GM12801 (cell line): ENCODE results near the gene IFI27L2.

Experiments used
- TF ChIP-seq, protein P1 (sequence below): IDR thresholded peaks from one replicate; pipeline ENCODE4 v1.5.1; 2011; ENCODE audit warnings: control low read depth; ENCODE audit not compliant: insufficient read length; ENCODE audit errors: extremely low read depth

Gene IFI27L2

DNA sequence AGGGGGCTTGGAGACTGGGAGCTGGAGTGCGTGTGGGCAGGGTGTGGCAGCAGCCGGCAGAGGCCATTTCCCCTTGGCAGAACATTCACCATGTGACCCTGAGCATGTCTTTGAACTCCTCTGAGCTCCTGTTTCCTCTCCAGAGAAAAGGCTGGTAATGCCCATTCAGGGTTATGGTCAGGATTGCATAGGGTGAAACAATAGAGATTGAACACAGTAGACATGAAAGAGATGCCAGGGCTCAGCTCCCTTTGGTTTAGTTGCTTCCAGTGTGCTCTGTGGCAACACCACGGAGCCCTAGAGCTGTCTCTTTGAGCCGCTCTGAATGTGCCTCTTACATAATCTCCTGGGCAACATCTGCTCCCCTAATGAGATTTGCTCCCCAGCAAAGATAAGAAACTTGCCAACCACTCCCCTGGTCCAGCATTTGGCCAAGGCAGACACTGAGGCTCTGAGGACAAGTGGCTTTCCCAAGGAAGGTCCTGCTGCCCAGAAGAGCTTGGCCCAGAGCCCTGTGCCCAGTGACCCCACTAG, 14.3 kb downstream of the IFI27L2 start:
- TF ChIP-seq, protein P1, sequence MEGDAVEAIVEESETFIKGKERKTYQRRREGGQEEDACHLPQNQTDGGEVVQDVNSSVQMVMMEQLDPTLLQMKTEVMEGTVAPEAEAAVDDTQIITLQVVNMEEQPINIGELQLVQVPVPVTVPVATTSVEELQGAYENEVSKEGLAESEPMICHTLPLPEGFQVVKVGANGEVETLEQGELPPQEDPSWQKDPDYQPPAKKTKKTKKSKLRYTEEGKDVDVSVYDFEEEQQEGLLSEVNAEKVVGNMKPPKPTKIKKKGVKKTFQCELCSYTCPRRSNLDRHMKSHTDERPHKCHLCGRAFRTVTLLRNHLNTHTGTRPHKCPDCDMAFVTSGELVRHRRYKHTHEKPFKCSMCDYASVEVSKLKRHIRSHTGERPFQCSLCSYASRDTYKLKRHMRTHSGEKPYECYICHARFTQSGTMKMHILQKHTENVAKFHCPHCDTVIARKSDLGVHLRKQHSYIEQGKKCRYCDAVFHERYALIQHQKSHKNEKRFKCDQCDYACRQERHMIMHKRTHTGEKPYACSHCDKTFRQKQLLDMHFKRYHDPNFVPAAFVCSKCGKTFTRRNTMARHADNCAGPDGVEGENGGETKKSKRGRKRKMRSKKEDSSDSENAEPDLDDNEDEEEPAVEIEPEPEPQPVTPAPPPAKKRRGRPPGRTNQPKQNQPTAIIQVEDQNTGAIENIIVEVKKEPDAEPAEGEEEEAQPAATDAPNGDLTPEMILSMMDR: no peak

DNA sequence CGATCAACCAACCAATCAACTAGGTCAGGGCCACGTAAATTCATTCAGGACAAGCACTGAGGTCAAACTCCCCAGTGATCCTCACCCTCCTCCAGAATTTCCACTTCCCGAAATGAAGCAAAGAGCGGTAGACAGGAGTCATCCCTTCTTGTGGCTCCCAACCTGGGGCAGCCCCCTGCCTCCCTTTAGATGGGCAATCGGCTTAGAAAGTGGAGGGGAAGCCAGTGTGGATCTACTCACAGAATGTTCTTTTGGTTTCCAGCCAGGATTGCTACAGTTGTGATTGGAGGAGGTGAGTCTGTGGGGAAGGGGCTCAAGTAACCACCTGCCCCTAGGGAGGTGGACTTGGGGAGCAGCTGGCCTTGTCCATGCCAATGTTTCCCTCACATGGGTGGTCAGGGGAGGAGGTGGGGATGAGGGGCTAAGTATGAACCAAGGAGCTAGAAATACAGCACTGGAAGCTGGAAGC, 14.8 kb downstream of the IFI27L2 start:
- TF ChIP-seq, protein P1: no peak

DNA sequence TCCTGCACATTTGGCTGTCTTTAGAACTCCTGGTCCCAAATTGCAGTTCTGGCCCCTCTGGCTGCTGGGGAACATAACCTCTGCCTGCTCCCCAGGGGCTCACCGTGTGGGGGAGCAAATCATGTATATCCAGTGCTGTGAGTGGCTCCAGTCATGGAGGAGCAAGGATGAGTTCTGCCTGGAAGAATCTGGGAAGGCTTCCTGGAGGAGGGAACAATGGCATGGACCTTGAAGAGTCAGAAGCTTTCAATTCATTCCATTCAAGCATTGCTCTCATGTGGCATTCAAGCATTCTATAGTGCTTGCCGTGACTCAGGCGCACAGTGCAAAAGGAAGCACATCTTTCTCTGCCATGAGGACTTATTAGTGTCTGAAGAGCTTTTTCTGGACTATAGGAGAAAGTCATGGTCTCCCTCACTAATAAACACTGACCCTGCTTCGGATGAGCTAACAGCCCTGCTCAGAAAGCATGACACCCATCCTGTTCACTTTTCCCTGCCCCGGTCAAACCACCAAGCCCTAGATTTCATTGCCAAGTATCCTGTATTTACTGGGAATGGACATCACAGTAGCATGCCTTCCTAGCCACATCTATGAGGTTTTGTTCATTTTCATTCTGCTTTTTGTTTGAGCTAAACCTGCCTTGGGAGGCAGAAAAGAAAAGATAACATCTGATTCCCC, 15.4 kb downstream of the IFI27L2 start:
- TF ChIP-seq, protein P1: no peak

DNA sequence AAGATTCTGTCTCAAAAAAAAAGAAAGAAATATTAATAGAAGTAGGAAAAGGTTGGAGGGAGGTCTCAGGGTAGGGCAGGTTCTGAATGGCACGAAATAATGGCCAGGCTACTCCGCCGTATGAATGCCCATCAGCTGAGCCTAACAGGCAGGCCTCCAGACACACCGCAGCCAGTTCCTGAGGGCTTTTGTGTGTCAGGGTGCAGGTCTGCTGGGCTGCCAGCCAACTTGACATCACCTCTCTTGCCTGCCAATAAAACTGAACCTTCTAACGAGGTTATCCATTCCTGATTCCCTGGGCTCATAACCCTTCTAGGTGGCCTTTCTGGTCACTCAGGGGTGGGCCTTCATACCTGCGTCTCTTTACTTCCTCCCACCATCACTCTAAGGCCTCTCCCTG, 15.9 kb downstream of the IFI27L2 start:
- TF ChIP-seq, protein P1: no peak

DNA sequence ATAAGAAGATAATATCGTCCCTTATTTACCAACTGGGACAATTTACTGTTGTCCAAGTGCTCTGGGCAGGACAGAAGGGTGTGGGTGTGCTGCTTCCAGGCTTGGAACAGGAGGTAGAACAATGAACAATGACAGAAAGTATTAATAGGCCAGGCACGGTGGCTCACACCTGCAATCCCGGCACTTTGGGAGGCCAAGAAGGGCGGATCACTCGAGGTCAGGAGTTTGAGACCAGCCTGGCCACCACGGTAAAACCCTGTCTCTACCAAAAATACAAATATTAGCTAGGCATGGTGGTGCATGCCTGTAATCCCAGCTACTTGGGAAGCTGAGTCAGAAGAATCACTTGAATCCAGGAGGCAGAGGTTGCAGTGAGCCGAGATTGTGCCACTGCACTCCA, 16.3 kb downstream of the IFI27L2 start:
- TF ChIP-seq, protein P1: no peak

DNA sequence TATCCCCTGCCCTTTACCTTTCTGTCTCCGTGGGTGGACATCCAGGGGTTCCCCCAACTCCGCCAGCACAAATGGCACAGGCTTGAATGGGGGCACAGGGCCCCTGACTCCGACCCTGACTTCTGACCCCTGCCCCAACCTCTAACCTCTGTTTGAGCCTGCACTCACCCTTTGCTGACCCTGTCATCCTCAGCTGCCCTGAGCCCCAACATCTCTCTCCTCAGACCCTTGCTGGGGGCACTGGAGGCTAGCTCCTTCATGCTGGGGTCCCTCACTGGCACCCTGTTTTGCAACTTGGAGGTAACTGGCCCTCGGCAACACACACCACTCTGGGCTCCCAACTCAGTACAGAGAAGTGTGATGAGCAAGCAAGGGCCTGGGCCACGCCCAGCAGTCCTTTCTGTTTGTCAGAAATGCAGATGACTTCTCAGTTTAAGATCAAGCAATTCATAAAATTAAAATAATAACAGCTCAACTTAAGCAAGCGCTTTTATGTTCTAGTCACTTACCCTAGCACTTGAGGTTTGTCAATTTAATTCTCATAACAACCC, 16.8 kb downstream of the IFI27L2 start:
- TF ChIP-seq, protein P1: no peak

DNA sequence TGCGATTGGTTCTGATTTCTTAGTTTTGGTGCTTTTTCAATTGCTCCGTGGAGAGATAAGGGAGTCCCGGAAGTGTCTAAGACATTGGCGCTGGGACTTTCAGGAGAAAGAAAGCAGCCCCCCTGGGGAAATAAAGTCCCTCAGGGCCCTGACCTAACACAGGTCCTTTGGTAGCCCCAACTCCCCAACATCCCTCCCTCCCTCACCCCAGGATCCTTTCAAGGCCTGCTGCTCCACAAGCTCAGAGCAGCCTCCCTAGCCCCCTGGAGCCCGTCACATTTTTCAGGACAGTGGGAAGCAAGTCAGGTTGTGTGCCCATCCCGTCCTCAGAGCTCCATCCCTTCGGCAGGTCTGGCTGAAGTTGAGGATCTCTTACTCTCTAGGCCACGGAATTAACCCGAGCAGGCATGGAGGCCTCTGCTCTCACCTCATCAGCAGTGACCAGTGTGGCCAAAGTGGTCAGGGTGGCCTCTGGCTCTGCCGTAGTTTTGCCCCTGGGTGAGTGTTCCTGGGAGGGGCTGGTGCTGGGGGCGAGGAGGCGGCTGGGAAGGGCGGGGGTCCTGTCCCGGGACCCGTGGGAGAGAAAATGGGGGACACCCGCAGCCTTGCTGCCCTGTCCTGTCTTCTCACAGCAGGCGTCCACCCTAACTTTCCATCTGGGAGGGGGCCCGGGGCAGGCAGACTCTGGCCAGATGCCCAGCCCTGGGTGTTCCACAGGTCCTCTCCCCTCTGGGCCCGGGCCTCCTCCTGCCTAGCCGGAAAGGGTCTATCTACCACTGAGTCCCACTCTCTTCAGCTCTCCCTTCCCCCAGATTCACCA, 17.9 kb downstream of the IFI27L2 start:
- TF ChIP-seq, protein P1: no peak
